ENCODE results near the gene CLDN5.
"Not testable (repeated sequence)": the region's sequence is repeated elsewhere in the genome, so short reads cannot be mapped to it uniquely, and the experiment has no call there.

Gene CLDN5

GRCh38 chr22:19555651-19556050 is 31.4 kb upstream of the CLDN5 start:
- no peak for TF ChIP-seq CTCF (IDR thresholded peaks at IDR 0.05; ENCODE audit: control insufficient read depth, extremely low read depth, insufficient read depth)
- DNase-seq (ENCODE audit: low read depth): no peak

GRCh38 chr22:19554834-19555404 is 30.7 kb upstream of the CLDN5 start:
- no peak for DNase-seq (ENCODE audit: low read depth)
- TF ChIP-seq CTCF (IDR thresholded peaks at IDR 0.05; ENCODE audit: control insufficient read depth, extremely low read depth, insufficient read depth): no peak
- no peak overlapping the region for H3K4me3 ChIP-seq (ENCODE audit: low read depth, low read length)

More at GRCh38 chr22:19555651-19556050, 31.4 kb upstream of the CLDN5 start:
- no peak overlapping the region for H3K4me3 ChIP-seq (ENCODE audit: low read depth, low read length)

- TF ChIP-seq CTCF (IDR thresholded peaks at IDR 0.05; ENCODE audit: control insufficient read depth, extremely low read depth, insufficient read depth): no peak
- DNase-seq (ENCODE audit: low read depth): no peak
- no peak overlapping the region for H3K4me3 ChIP-seq (ENCODE audit: low read depth, low read length)
Measured at GRCh38 chr22:19553201-19553600, 29.0 kb upstream of the CLDN5 start.

- no peak overlapping the region for H3K4me3 ChIP-seq (ENCODE audit: low read depth, low read length)
- DNase-seq (ENCODE audit: low read depth): no peak
- no peak for TF ChIP-seq CTCF (IDR thresholded peaks at IDR 0.05; ENCODE audit: control insufficient read depth, extremely low read depth, insufficient read depth)
Measured at GRCh38 chr22:19550382-19550781, 26.2 kb upstream of the CLDN5 start.

GRCh38 chr22:19549428-19549827 is 25.2 kb upstream of the CLDN5 start:
- no peak for DNase-seq (ENCODE audit: low read depth)
- TF ChIP-seq CTCF (IDR thresholded peaks at IDR 0.05; ENCODE audit: control insufficient read depth, extremely low read depth, insufficient read depth): no peak
- no peak overlapping the region for H3K4me3 ChIP-seq (ENCODE audit: low read depth, low read length)

- no peak for DNase-seq (ENCODE audit: low read depth)
- no peak for TF ChIP-seq CTCF (IDR thresholded peaks at IDR 0.05; ENCODE audit: control insufficient read depth, extremely low read depth, insufficient read depth)
- H3K4me3 ChIP-seq (ENCODE audit: low read depth, low read length): no peak overlapping the region
Measured at GRCh38 chr22:19548964-19549363, 24.8 kb upstream of the CLDN5 start.

- H3K4me3 ChIP-seq (ENCODE audit: low read depth, low read length): not testable (repeated sequence)
Measured at GRCh38 chr22:19548427-19548826, 24.2 kb upstream of the CLDN5 start.

More at GRCh38 chr22:19548427-19548826, 24.2 kb upstream of the CLDN5 start:
- DNase-seq (ENCODE audit: low read depth): not testable (repeated sequence)

All from LNCaP clone FGC (cell line).